HG03139 (cell line): ENCODE measurements around the gene NCKAP5.

Source experiments
- ATAC-seq: cut with Tn5 transposase; IDR thresholded peaks from one replicate; pipeline ENCODE4 v1.9.1; 2021; ENCODE audit not compliant: unreplicated experiment

Gene NCKAP5

GRCh38 chr2:133432778-133433177 lies 135.5 kb downstream of the NCKAP5 start:
- ATAC-seq: no peak

GRCh38 chr2:133431289-133431688 lies 137.0 kb downstream of the NCKAP5 start:
- no peak for ATAC-seq

- ATAC-seq: no peak
These were observed 141.5 kb downstream of the NCKAP5 start for GRCh38 chr2:133426791-133427190.

GRCh38 chr2:133425612-133426011 lies 142.7 kb downstream of the NCKAP5 start:
- ATAC-seq: no peak

GRCh38 chr2:133424876-133425275 lies 143.4 kb downstream of the NCKAP5 start:
- no peak for ATAC-seq

- ATAC-seq: no peak
These were observed 145.3 kb downstream of the NCKAP5 start for GRCh38 chr2:133422931-133423351.

GRCh38 chr2:133421516-133422324 lies 146.5 kb downstream of the NCKAP5 start:
- ATAC-seq: peak; percentile 94

- ATAC-seq: no peak
These were observed 147.5 kb downstream of the NCKAP5 start for GRCh38 chr2:133420788-133421187.

GRCh38 chr2:133418671-133419070 lies 149.6 kb downstream of the NCKAP5 start:
- no peak for ATAC-seq

GRCh38 chr2:133418021-133418420 lies 150.2 kb downstream of the NCKAP5 start:
- peak; percentile 38 for ATAC-seq

- no peak for ATAC-seq
These were observed 150.8 kb downstream of the NCKAP5 start for GRCh38 chr2:133417415-133417814.

- no peak for ATAC-seq
These were observed 151.5 kb downstream of the NCKAP5 start for GRCh38 chr2:133416736-133417135.

- no peak for ATAC-seq
These were observed 152.1 kb downstream of the NCKAP5 start for GRCh38 chr2:133416146-133416545.

GRCh38 chr2:133415210-133415876 lies 152.9 kb downstream of the NCKAP5 start:
- ATAC-seq: no peak

- ATAC-seq: no peak
These were observed 153.6 kb downstream of the NCKAP5 start for GRCh38 chr2:133414486-133415209.

GRCh38 chr2:133413863-133414262 lies 154.4 kb downstream of the NCKAP5 start:
- no peak for ATAC-seq

GRCh38 chr2:133412694-133413093 lies 155.6 kb downstream of the NCKAP5 start:
- ATAC-seq: no peak

- no peak for ATAC-seq
These were observed 156.4 kb downstream of the NCKAP5 start for GRCh38 chr2:133411857-133412256.

- ATAC-seq: no peak
These were observed 157.2 kb downstream of the NCKAP5 start for GRCh38 chr2:133411101-133411500.

GRCh38 chr2:133409581-133410285 lies 158.5 kb downstream of the NCKAP5 start:
- no peak for ATAC-seq

GRCh38 chr2:133408671-133409070 lies 159.6 kb downstream of the NCKAP5 start:
- ATAC-seq: no peak
